Measurements from ENCODE around the gene SETD1B.
"Not testable (repeated sequence)": the region's sequence is repeated elsewhere in the genome, so short reads cannot be mapped to it uniquely, and the experiment has no call there.

SETD1B gene
- total RNA-seq = 59.5 to 62.5 reads per million in 2 donors

- DNase-seq = peak; percentile 31
These were observed at the start of gene SETD1B for GRCh38 chr12:121803861-121804416. Gene SETD1B (plus strand): TSS chr12:121804009. CDS start chr12:121804738, 729 bp downstream.

GRCh38 chr12:121754836-121755235 lies 49.0 kb upstream of the SETD1B start:
- DNase-seq = no peak

GRCh38 chr12:121755591-121755990 lies 48.2 kb upstream of the SETD1B start:
- DNase-seq = no peak

GRCh38 chr12:121758536-121758935 lies 45.3 kb upstream of the SETD1B start:
- DNase-seq = not testable (repeated sequence)

GRCh38 chr12:121762269-121762668 lies 41.5 kb upstream of the SETD1B start:
- DNase-seq = no peak

- no peak for DNase-seq
These were observed 39.0 kb upstream of the SETD1B start for GRCh38 chr12:121764808-121765207.

- DNase-seq = no peak
These were observed 38.2 kb upstream of the SETD1B start for GRCh38 chr12:121765573-121765972.

GRCh38 chr12:121766290-121767039 lies 37.3 kb upstream of the SETD1B start:
- no peak for DNase-seq

- no peak for DNase-seq
These were observed 36.2 kb upstream of the SETD1B start for GRCh38 chr12:121767525-121768016.

- DNase-seq = no peak
These were observed 34.4 kb upstream of the SETD1B start for GRCh38 chr12:121769297-121769830.

- DNase-seq = no peak
These were observed 33.9 kb upstream of the SETD1B start for GRCh38 chr12:121769831-121770301.

GRCh38 chr12:121770388-121770787 lies 33.4 kb upstream of the SETD1B start:
- no peak for DNase-seq

GRCh38 chr12:121770813-121771625 lies 32.8 kb upstream of the SETD1B start:
- DNase-seq = no peak

- DNase-seq = peak; percentile 25
These were observed 30.6 kb upstream of the SETD1B start for GRCh38 chr12:121773011-121773777.

- DNase-seq = no peak
These were observed 28.8 kb upstream of the SETD1B start for GRCh38 chr12:121774968-121775474.

GRCh38 chr12:121775501-121775900 lies 28.3 kb upstream of the SETD1B start:
- DNase-seq = no peak

- DNase-seq = peak; percentile 68
These were observed 27.4 kb upstream of the SETD1B start for GRCh38 chr12:121776190-121777098.

- no peak for DNase-seq
These were observed 25.0 kb upstream of the SETD1B start for GRCh38 chr12:121778567-121779421.

- DNase-seq = no peak
These were observed 24.4 kb upstream of the SETD1B start for GRCh38 chr12:121779422-121779895.

- DNase-seq = no peak
These were observed 23.4 kb upstream of the SETD1B start for GRCh38 chr12:121780429-121780828.

Measured in activated gamma-delta T cell (primary cell).